ENCODE results near the gene DRAXIN. TPM values are rescaled to one million over a fixed set of nuclear protein-coding genes. Genes with fewer than 3 reads are reported as not detected.

The DRAXIN gene
- total RNA-seq, 4 donors from 2014 or later = not detected

DNA sequence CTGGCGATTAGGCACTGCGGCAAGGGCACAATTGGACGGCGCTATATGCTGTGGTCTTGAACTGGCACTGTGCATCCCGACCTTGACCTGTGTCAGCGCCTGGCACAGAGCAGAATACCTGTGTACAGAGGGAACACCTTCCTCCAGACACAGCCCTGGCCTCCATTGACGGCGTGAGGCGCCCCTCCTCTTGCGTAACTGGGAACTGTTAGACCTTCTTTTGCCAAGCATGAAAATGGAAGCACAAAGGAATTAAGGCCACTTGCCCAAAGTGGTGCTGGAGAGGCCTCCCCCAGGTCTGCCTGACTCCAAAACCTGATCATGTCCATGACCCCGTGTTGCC lies 37.6 kb downstream of the DRAXIN start:
- TF ChIP-seq, protein P1, sequence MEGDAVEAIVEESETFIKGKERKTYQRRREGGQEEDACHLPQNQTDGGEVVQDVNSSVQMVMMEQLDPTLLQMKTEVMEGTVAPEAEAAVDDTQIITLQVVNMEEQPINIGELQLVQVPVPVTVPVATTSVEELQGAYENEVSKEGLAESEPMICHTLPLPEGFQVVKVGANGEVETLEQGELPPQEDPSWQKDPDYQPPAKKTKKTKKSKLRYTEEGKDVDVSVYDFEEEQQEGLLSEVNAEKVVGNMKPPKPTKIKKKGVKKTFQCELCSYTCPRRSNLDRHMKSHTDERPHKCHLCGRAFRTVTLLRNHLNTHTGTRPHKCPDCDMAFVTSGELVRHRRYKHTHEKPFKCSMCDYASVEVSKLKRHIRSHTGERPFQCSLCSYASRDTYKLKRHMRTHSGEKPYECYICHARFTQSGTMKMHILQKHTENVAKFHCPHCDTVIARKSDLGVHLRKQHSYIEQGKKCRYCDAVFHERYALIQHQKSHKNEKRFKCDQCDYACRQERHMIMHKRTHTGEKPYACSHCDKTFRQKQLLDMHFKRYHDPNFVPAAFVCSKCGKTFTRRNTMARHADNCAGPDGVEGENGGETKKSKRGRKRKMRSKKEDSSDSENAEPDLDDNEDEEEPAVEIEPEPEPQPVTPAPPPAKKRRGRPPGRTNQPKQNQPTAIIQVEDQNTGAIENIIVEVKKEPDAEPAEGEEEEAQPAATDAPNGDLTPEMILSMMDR (IDR thresholded peaks at IDR 0.05) = no peak
- DNase-seq (ENCODE audit: low spot score) (no peak), ATAC-seq (ENCODE audit: low FRiP score) (no peak)

DNA sequence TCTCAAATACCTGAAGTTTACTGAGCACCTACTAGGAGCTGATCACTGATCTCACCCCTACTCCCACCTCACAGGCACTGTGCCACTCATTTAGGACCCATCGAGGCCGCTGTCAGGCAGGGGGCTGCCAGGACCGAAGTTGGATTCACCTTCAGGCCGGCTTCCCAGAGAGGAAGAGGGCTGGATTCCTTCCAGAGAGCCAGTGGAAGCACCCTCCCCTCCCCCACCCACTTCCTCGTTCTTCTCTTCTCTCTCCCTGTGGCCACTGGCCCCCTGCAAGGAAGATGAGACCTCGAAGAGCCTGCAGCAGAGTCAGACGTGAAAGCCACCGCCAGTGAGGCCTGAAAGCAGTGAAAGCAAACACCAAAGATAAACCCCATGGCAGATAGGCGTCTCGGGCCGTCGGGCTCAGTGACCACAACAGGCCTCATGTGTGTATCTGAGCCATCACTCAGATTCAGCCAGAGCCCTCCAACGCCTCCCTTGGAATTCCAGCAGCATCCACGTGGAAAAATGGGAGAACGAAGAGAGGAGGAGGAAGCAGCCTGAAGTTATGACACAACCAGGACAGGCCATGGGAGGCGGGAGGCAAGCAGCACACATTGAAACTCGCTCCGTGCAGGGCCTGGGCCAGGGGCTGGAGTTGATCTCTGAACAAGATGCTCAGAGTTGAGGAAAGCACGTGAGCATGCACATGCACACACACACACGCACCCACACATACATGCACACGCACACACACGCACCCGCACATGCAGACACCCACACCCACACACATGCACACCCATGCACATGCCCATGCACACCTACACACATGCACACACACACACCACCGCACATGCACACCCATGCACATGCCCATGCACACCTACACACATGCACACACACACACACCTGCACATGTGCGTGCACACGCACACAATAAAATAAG lies 38.3 kb downstream of the DRAXIN start:
- ATAC-seq (ENCODE audit: low FRiP score) = no peak
- DNase-seq (ENCODE audit: low spot score) = no peak
- TF ChIP-seq, protein P1 (IDR thresholded peaks at IDR 0.05) = no peak

DNA sequence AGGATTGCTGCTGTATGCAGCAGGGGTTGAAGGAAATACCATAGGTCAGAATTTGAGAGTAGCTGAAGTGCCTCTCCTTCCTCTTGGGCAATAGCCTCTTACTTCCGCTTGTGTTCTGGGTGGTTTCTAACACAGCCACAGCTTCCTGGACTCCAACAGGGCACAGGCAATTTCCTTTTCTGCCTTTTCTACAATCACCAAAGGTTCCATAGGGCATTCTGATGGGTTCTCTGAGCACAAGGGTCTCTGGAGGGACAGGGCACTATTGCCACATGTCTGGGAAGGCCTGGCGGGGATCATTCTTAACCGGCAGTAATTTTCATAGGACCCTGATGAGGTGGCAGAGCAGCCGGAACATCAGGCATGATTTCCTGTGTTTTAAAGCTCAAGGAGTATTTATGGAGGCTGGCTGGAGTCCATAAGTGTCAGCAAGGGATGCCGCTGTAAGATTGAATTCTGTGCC lies 39.0 kb downstream of the DRAXIN start:
- no peak for DNase-seq (ENCODE audit: low spot score)
- TF ChIP-seq, protein P1 (IDR thresholded peaks at IDR 0.05) = no peak
- no peak for ATAC-seq (ENCODE audit: low FRiP score)

DNA sequence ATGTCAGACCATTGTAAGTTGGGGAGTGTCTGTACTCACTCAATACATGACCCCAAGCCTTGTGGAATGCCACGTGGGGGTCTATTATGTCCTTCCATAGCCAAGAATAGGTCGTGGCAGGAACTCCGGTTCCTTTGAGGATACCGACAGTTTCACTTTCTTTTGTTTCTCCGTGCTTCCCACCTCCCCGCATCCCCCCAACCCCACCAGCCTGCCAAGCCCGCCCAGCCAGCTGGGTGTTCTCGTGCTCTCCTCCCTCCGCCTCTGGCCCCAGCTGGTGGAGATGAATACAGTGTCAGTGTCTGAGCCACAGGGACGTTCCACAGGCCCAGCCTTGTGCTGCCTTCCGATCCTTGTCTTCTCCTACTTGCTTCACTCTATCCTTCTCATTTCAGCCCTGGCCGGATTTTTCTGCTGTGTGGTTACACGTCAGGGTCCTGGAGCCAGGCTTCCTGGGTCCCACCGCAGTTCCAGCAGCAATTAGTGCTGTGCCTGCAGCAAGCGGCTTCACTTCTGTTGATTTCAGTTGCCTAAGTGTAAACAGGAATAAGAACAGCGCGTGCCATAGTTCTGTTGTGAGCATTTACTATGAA lies 40.3 kb downstream of the DRAXIN start:
- TF ChIP-seq, protein P1 (IDR thresholded peaks at IDR 0.05) = no peak
- DNase-seq (ENCODE audit: low spot score) (no peak), ATAC-seq (ENCODE audit: low FRiP score) (peak; percentile 37)

DNA sequence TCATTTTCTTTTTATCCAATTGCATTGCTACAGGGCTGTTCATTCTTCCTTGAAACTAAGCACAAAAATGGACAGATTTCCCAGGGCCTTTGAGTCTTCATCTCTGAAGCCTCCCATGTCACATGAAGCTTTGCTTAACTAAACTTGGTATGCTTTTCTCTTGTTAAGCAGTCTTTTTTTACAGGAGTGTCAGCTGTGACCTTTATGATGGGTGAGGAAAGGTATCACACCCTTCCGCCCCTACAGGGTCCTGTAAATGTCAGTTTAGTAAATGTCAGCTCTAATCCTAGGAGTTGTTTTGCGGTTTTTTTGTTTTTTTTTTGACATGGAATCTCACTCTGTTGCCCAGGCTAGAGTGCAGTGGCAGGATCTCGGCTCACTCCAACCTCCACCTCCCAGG lies 41.8 kb downstream of the DRAXIN start:
- no peak for ATAC-seq (ENCODE audit: low FRiP score)
- no peak for DNase-seq (ENCODE audit: low spot score)
- TF ChIP-seq, protein P1 (IDR thresholded peaks at IDR 0.05) = no peak

DNA sequence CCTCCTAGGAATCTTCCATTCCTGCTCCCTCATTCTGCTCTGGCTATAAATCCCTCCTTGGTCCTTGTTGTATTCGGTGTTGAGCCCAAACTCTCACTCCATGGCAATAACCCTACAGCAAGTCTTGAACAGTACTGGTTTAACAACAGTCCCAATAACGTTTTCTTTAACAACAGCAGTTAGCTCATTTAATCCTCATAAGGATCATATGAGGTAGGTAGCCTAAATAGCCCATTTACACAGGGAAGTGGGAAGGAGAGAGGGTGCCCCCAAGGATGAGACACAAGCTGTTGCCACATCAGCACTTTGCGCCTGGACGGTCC lies 44.0 kb downstream of the DRAXIN start:
- DNase-seq (ENCODE audit: low spot score) (no peak), ATAC-seq (ENCODE audit: low FRiP score) (no peak)
- TF ChIP-seq, protein P1 (IDR thresholded peaks at IDR 0.05) = no peak
